Central memory CD4-positive, alpha-beta T cell (primary cell): ENCODE data around the gene ZNF689.
"Not testable (repeated sequence)": the region's sequence is repeated elsewhere in the genome, so short reads cannot be mapped to it uniquely, and the experiment has no call there.

Experiments
- DNase-seq: peaks from one replicate; pipeline ENCODE4 v3.0.0; 2022

The ZNF689 gene

GRCh38 chr16:30636599-30636998, 26.4 kb upstream of the ZNF689 start:
- no peak for DNase-seq

DNA sequence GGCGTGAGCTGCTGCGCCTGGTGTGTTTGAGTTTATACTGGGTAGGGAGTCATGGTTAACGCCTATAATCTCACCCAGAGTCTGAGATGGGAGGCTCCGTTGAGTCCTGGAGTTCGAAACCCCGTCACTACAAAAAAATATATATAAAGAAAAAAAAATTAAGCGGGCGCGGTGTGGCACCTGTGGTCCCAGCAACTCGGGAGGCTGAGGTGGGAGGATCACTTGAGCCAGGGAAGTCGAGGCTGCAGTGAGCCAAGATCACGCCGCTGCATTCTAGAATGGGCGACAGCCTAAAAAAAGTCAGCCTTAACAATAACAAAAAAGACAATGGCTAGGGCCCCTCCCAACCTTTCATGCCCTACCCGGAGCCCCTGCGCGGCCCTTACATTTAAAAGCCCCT, 23.3 kb upstream of the ZNF689 start:
- no peak for DNase-seq

DNA sequence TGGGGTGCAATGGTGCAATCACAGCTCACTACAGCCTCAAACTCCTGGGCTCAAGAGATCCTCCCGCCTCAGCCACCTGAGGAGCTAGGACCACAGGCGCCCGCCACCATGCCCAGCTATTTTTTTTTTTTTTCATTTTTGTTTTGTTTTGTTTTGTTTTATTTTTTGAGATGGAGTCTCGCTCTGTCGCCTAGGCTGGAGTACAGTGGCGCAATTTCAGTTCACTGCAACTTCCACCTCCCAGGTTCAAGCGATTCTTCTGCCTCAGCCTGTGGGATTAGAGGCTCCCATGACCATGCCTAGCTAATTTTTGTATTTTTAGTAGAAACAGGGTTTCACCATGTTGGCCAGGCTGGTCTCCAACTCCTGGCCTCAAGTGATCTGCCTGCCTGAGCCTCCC, 22.3 kb upstream of the ZNF689 start:
- not testable (repeated sequence) for DNase-seq

GRCh38 chr16:30628628-30629540, 18.7 kb upstream of the ZNF689 start:
- peak; percentile 72 for DNase-seq

GRCh38 chr16:30626236-30626635, 16.0 kb upstream of the ZNF689 start:
- DNase-seq, result no peak

- no peak for DNase-seq
These were observed 13.5 kb upstream of the ZNF689 start for GRCh38 chr16:30623536-30624283.

DNA sequence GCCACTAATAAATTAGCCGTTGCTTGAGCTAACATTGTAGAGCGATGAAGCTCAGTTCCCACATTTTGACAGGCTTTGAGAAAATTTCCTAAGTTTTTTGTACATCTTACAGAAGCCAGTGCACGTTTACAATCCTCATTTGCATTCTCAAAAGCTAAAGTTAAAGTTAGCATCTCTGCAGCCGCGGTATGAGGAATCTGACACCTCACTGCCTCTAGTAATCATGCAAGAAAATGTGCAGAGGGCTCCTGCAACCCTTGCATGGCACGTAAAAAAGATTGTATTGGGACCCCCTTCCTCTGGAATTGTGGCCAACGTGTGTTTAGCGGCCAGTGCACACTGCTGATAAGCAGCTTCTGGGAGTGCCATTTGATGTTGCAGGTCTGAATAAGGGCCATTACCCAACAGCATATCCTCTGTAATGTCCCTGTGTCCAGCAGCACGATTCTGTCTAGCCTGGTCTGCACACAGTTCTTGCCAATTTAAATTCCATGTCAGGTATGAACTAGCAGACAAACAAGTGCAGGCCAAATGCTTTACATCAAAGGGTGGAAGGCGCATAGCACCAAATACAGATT, 12.4 kb upstream of the ZNF689 start:
- no peak for DNase-seq

GRCh38 chr16:30621765-30622164, 11.6 kb upstream of the ZNF689 start:
- no peak for DNase-seq

- DNase-seq, result no peak
These were observed 10.0 kb upstream of the ZNF689 start for GRCh38 chr16:30620169-30620568.

DNA sequence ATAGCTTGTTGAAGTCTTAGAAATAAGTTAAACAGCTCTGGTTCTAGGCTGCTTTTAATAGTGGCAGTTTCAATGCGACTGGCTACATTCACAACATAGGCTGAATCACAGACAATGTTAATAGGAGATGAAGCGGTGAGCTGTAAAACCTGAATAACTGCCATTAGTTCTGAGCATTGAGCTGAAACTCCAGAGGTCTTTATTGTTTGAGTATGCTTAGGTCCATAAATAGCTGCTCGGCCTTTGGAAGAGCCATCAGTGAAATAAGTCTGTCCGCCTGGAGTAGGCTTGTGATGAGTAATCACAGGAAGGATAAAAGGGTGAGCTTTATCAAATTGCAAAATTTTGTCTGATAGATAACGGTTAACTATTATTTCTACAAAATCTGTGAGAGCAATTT, 9.4 kb upstream of the ZNF689 start:
- DNase-seq, result no peak

DNA sequence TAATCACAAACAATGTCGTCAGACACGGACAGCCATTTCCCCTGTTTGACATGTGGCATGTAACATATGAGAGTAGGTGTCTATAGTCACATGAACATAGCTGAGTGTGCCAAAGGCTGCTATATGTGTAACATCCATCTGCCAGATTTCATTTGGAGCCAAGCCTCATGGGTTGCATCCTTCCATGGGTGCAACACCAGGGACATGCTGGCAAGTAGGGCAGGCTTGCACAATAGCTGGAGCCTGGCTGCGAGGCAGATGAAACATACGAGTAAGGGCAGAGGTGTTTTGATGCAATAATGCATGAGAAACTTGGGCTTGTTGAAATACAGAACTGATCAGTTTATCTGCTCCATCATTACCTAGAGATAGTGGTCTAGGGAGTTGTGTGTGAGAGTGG, 9.0 kb upstream of the ZNF689 start:
- no peak for DNase-seq

GRCh38 chr16:30615358-30616091, 5.3 kb upstream of the ZNF689 start:
- peak; percentile 55 for DNase-seq

DNA sequence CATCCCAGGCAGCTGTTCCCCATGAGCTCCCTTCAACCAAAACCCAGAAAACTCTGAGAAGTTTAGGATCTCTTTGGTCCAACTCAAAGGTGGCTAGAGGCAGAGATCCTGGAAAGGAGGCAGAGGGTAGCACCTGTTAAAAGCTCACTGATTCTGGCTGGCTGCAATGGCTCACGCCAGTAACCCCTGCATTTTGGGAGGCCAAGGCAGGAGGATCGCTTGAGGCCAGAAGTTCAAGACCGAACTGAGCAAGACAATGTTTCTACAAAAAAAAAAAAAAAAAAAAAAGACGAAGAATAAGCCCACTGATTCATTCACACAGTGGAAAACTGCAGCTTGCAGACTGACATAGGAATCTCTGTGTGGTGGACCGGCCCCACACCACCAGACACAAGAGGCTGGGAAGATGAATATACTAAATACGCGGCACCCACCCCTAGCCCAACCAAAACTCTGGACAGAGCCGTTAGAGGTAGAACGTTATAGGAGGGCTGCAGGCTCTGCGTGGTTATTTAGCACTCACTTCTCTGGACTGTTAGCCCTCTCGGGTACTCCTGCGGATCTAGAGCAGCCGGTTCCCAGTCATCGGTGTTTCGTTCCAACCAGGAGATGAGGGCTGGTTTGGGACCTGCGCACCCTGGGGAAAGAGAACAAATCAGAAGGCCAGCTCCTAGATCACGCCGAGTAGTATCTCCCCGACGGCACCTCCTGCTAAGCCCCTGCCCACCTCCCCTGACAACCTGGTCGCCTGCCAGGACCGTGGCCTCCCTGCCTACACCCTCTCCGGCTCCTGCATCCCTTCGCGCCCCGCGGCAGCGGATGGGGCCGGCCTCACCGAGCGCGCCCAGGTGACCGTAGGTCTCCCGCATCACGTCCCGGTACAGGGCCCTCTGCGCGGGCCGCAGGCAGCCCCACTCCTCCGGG, 925 bp downstream of the ZNF689 start:
- no peak for DNase-seq

- no peak for DNase-seq
These were observed 4.2 kb downstream of the ZNF689 start for GRCh38 chr16:30606004-30606403.

- no peak for DNase-seq
These were observed 5.0 kb downstream of the ZNF689 start for GRCh38 chr16:30605158-30605557.

- no peak for DNase-seq
These were observed 5.8 kb downstream of the ZNF689 start for GRCh38 chr16:30604316-30604947.

- DNase-seq, result no peak
These were observed 6.3 kb downstream of the ZNF689 start for GRCh38 chr16:30603945-30604315.

- no peak for DNase-seq
These were observed 7.4 kb downstream of the ZNF689 start for GRCh38 chr16:30602616-30603277.

- no peak for DNase-seq
These were observed 8.2 kb downstream of the ZNF689 start for GRCh38 chr16:30601966-30602365.

DNA sequence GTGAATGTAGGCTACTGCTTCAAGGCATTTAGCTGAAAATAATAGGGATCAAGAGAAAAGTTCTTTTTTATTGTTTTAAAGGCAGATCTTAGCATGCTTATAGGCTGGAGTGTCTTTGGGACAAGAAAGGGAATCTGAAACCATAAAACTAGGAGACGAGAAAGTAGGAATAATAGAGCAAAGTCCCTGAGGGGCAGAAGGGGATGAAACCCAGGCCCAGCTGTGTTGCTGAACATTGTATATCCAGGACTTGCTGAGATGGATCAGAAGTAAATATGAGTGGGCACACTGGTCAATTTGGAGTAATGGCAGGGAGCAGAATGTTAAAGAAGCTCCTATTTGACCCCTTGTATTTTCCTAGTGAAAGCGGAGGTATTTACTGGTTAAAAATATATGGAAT, 9.3 kb downstream of the ZNF689 start:
- DNase-seq, result no peak

GRCh38 chr16:30600215-30600614, 10.0 kb downstream of the ZNF689 start:
- DNase-seq, result no peak
